Mucosa of gallbladder (tissue), 1 donor: Measurements from ENCODE around the gene DGKD. TPM values are rescaled to one million over a fixed set of nuclear protein-coding genes. Genes with fewer than 3 reads are reported as not detected.

ENCODE experiments used
- DNase-seq: peaks from one replicate; pipeline ENCODE4 v3.0.0-alpha.2; 2020; ENCODE audit warnings: low spot score
- total RNA-seq: library from RNA; stranded (reverse); gene quantifications from one replicate; pipeline ENCODE4 v1.2.1, GENCODE V29; 2021
- donor health status: DM: no; HTN: no; CAD: no.

Gene DGKD
- total RNA-seq, 1 donor from 2014 or later: 24.3 TPM

DNA sequence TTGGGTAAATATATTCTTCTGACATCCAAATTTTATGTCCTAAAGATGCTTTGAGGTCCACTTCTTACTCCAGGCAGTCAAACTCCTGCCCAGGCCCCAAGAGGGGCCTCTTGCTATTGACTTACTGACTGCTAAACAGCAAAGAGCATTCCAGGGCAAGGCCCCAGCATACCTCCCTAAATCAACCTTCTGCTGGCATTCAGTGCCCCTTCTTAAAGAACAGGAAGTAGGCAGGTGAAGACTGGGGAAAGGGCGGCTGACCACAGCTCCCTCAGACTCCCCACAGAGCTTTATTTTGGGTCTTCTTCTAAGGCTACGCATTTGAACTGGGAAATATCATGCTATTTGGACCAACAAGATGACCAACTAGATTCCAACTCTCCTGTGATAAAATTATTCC is 143.4 kb downstream of the DGKD start:
- DNase-seq: no peak

DNA sequence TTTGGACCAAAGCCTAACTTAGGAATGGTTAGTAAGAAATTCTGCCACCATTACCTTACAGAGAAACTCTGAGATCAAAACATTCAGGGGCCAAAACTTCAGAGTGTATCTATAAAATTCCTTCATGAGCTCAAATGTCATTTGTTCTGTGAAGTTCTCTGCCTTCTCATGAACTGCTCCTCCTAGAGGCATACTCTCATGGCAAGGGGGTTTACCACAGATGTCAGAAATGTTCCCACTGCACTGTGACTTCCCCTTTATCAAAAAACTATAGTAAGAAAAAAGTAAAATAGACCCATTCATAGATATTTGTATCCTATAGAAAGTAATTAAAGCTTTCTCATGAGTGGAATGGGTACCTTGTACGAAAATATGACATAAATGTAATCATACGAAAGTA is 143.8 kb downstream of the DGKD start:
- no peak for DNase-seq

DNA sequence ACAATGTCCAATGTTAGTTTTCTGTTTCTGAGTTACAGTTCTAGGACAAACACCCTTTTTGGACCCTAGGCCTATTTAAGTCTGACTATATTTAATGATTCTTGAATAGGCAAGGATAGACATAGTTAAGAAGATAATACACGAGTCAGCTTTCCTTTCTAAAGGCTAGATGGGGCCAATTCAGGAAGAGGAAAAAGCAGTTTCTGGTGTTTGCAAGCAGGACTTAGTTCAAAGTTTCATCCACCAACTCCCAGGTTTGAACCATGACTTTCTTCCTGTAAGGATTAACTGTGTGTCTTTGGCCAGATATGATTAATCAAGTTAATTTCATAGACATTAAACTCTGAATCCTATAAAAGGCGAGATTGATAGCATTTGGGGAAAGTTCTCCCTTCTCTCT is 145.6 kb downstream of the DGKD start:
- no peak for DNase-seq

DNA sequence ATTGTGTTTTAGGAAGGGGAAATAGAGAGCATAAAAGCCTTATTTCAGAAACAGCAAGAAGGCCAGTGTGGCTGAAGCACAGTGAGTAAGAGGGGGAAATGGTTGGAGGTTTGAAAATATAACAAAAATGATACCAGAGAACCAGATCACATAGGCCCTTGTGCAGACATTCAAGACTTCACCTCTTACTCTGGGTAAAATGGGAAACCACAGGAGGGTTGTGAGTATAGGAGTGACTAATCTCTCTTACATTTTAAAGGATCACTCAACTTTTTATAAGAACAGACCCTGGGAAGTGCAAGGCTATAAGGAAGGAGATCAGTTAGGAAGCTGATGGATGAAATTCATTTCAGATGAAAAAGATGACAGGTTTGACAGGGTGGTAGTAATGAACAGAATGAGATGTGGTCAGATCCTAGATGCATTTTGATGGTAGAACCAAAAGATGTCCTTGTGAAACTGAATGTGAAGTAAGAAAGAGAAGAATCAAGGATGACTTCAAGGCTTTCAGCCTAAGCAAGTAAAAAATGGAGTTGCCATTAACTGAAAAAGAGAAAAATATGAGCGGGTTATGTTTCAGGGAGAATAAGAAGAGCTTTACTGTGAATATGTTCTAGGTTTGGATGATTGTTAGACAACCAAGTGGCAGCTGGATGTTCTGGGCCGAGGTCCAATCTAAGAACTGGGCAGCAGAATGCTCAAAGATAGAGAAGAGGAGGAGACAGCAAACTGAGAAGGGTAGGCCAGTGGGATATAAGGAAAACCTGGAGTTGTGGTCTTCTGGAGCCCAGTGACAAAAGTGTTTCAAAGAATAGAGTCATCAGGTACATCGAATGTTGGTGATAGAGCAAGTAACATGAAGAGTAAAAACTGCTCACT is 147.1 kb downstream of the DGKD start:
- no peak for DNase-seq

DNA sequence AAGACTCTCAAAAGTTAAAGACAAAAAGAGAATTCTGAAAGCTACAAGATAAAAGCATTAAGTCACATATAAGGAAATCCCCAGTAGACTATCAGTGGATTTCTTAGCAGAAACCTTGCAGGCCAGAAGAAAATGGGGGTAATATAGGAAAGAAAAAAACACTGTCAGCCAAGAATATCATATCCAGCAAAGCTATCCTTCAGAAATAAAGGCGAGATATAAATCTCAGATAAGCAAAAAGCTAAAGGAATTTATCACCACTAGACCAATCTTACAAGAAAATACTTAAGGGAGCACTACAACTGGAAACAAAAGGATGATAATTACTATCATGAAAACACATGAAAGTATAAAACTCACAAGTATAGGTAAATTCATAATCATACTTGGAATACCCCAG is 149.2 kb downstream of the DGKD start:
- no peak for DNase-seq

DNA sequence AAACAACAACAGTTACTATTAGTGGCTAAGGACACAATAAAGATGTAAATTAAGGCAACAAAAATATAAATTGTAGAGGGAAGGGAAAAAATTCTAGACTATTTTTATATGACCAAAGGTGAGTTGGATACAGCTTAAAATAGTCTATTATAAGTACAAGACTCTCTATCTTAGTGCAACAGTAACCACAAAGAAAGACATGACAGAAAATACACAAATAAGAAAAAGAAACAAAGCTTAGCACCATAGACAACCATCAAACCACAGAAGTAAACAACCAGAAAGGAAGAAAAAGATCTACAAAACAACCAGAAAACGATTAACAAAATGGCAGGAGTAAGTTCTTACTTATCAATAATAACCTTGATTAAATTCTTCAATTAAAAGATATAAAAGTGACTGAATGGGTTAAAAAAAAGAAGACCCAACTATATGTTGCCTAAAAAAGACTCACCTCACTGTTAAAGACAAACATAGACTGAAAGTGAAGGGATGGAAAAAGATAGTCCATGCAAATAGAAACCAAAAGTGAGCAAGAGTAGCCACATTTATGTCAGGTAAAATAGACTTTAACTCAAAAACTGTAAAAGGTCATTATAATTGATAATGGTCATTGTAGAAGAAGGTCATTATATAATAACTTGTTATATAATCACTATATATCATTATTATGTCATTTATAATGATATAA is 149.8 kb downstream of the DGKD start:
- DNase-seq: no peak

DNA sequence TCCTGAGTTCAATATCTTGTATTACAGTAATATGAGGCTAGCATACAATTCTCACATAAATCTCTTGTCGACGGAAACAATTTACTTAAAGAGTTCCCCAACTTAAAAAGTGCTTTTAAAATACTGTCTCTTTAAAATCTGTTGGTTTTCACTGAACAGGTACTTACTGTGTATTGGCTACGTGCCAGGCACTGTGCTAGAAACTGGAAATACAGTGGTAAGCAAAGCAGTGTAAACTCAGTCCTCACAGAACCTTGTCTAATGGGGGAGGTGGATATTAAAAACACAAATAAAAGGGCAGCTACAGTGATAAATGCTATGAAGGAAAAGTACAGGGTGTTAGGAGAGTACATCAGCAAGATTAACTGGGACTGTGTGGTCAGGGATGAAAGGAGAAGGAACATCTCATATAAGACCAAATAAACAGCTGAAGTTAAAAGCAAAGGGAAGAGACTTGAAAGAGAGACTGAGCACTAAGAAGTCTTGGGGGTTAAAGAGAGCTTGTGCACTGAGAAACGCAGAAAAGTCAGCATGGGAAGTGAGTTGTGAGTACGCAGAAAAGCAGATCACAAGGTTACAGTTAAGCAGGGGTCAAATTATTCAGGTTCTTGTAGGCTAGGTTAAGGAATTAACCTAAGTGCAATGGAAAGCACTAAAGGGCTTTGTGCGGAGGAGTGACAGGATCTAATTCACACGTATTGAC is 159.8 kb downstream of the DGKD start:
- DNase-seq: no peak

DNA sequence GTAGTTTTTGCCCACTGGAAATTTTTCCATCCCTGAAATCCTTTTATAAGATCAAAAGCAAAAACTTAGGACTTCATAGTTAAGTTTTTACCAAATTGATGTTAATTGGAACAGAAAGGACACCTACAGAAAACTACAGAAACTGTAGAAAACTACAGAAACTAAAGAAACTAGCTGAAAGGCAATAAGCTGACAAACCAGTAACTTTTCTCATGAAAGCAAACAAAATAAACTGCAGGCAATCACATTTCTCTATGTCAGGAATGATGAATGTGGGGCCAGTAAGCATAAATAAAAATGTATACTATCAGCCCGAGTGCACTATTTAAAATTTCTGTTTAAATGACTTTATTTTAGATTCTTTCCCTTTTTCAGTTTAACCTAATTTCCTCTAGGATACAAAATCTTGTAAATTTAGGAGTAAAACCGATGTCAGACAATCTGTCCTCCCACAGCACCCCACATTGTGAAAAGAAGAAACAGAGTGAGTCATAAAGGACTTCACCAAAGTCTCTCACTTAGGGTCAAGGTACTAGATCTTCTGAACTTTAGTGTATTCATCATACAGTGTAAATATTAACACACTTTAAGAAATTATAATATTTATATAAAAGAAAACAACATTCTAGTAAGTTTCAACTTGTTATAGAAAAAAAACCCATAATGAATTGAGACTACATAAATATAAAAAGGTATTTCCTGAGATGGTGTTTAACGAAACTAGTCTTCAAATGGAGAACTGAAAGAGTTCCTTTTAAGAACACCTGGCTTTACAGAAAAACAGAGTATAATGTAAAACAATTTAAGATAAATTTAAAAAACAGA is 165.7 kb downstream of the DGKD start:
- no peak for DNase-seq

Other genes starting within 250 kb of the DGKD start
- 35.0 TPM for gene ATG16L1, start 102.8 kb upstream of the DGKD start, total RNA-seq
- not detected for gene SAG, start 46.7 kb upstream of the DGKD start, total RNA-seq
- 48.1 TPM for gene USP40, start 212.3 kb downstream of the DGKD start, total RNA-seq